NK-92 (cell line): ENCODE measurements around the gene LVRN.

ENCODE experiments used
- DNase-seq: peaks from one replicate; lab custom pipeline; 2025; ENCODE audit not compliant: unreplicated experiment; lab: John Stamatoyannopoulos, UW

LVRN gene

GRCh38 chr5:115961381-115962238 lies 665 bp upstream of the LVRN start:
- no peak for DNase-seq

- DNase-seq = no peak
These were observed 509 bp downstream of the LVRN start for GRCh38 chr5:115962565-115963402.

- DNase-seq = no peak
These were observed 1.3 kb downstream of the LVRN start for GRCh38 chr5:115963566-115963965.

GRCh38 chr5:115968770-115969169 lies 6.5 kb downstream of the LVRN start:
- no peak for DNase-seq

GRCh38 chr5:115977096-115977495 lies 14.8 kb downstream of the LVRN start:
- no peak for DNase-seq

- DNase-seq = no peak
These were observed 15.7 kb downstream of the LVRN start for GRCh38 chr5:115977988-115978387.

GRCh38 chr5:115978779-115979178 lies 16.5 kb downstream of the LVRN start:
- DNase-seq = no peak

- DNase-seq = no peak
These were observed 17.1 kb downstream of the LVRN start for GRCh38 chr5:115979201-115980041.

GRCh38 chr5:115983519-115983918 lies 21.2 kb downstream of the LVRN start:
- no peak for DNase-seq

GRCh38 chr5:115985802-115986757 lies 23.8 kb downstream of the LVRN start:
- DNase-seq = no peak

GRCh38 chr5:115988002-115988401 lies 25.7 kb downstream of the LVRN start:
- no peak for DNase-seq

- no peak for DNase-seq
These were observed 30.6 kb downstream of the LVRN start for GRCh38 chr5:115992848-115993350.

GRCh38 chr5:115995351-115995750 lies 33.1 kb downstream of the LVRN start:
- no peak for DNase-seq

GRCh38 chr5:116002116-116002906 lies 40.0 kb downstream of the LVRN start:
- DNase-seq = no peak

- no peak for DNase-seq
These were observed 42.0 kb downstream of the LVRN start for GRCh38 chr5:116004248-116004647.

GRCh38 chr5:116009806-116010205 lies 47.5 kb downstream of the LVRN start:
- no peak for DNase-seq

- DNase-seq = no peak
These were observed 48.8 kb downstream of the LVRN start for GRCh38 chr5:116011046-116011445.

GRCh38 chr5:116013207-116013785 lies 51.0 kb downstream of the LVRN start:
- DNase-seq = no peak

GRCh38 chr5:116013936-116014335 lies 51.7 kb downstream of the LVRN start:
- DNase-seq = no peak
